GM10266 (cell line): ENCODE measurements around the gene PSMD3.

Source experiments
- DNase-seq: peaks from one replicate; pipeline ENCODE4 v3.0.0; 2012; ENCODE audit errors: extremely low spot score
- TF ChIP-seq, protein P1 (sequence below): IDR thresholded peaks from 2 replicates; pipeline ENCODE4 v1.5.1; 2012; ENCODE audit warnings: mild to moderate bottlenecking, low read depth; ENCODE audit not compliant: control insufficient read depth, insufficient read depth; ENCODE audit errors: missing control alignments

Gene PSMD3

GRCh38 chr17:40032322-40033320 is 52.0 kb downstream of the PSMD3 start:
- TF ChIP-seq, protein P1, sequence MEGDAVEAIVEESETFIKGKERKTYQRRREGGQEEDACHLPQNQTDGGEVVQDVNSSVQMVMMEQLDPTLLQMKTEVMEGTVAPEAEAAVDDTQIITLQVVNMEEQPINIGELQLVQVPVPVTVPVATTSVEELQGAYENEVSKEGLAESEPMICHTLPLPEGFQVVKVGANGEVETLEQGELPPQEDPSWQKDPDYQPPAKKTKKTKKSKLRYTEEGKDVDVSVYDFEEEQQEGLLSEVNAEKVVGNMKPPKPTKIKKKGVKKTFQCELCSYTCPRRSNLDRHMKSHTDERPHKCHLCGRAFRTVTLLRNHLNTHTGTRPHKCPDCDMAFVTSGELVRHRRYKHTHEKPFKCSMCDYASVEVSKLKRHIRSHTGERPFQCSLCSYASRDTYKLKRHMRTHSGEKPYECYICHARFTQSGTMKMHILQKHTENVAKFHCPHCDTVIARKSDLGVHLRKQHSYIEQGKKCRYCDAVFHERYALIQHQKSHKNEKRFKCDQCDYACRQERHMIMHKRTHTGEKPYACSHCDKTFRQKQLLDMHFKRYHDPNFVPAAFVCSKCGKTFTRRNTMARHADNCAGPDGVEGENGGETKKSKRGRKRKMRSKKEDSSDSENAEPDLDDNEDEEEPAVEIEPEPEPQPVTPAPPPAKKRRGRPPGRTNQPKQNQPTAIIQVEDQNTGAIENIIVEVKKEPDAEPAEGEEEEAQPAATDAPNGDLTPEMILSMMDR, result no peak
- no peak for DNase-seq

GRCh38 chr17:40033339-40033738 is 52.7 kb downstream of the PSMD3 start:
- DNase-seq, result no peak
- TF ChIP-seq, protein P1, result no peak

- TF ChIP-seq, protein P1, result no peak
- DNase-seq, result no peak
Measured at GRCh38 chr17:40034426-40035161, 54.0 kb downstream of the PSMD3 start.

GRCh38 chr17:40035162-40035559 is 54.6 kb downstream of the PSMD3 start:
- DNase-seq, result no peak
- TF ChIP-seq, protein P1, result peak; percentile 36

GRCh38 chr17:40038882-40039513 is 58.4 kb downstream of the PSMD3 start:
- DNase-seq, result no peak
- TF ChIP-seq, protein P1, result peak; percentile 23

DNA sequence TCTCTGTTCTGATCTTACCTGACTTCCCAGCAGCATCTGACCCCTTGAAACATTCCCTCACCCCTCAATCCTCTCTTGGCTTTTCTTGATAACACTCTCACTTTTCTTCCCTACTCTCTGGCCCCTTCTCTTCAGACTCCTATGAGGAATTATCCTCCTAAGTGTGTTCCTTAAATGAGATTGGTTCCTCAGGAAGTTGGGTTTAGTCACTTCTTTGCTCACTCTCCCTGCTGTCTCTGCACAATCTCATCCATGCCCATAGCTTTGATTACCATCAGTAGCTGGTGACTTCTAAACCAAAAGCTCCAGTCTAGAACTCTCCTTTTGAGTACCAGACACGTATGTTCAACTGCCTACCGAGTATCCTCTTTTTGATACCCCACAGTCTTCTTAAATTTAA is 60.6 kb downstream of the PSMD3 start:
- no peak for DNase-seq
- TF ChIP-seq, protein P1, result no peak
